ENCODE data around the gene HSD17B11. TPM values are rescaled to one million over a fixed set of nuclear protein-coding genes. Genes with fewer than 3 reads are reported as not detected.
"Not testable (repeated sequence)": the region's sequence is repeated elsewhere in the genome, so short reads cannot be mapped to it uniquely, and the experiment has no call there.

HSD17B11 gene
- total RNA-seq, 1 donor from 2014 or later, result 26.2 TPM

GRCh38 chr4:87392183-87392582 lies 1.2 kb upstream of the HSD17B11 start:
- H3K27me3 Mint-ChIP-seq, result no peaks in the 10 kb centered on the region
- ChIA-PET CTCF (no interaction called here), POLR2A (interaction anchor here (0.6 to 8.4 kb wide), 5 partner anchors 23 to 1054 kb away, joined by 3 to 133 read pairs (median 4); partner anchors contain the start of gene NUDT9)
- ATAC-seq (ENCODE audit: low read depth), result no peak
- no peaks in the 10 kb centered on the region for H3K9me3 Mint-ChIP-seq
- H3K36me3 Mint-ChIP-seq (ENCODE audit: low read depth), result peaks cover 9% of the 10 kb centered on the region
- DNase-seq, result no peak
- no peak overlapping the region for H3K4me3 Mint-ChIP-seq
- TF ChIP-seq, protein P1, sequence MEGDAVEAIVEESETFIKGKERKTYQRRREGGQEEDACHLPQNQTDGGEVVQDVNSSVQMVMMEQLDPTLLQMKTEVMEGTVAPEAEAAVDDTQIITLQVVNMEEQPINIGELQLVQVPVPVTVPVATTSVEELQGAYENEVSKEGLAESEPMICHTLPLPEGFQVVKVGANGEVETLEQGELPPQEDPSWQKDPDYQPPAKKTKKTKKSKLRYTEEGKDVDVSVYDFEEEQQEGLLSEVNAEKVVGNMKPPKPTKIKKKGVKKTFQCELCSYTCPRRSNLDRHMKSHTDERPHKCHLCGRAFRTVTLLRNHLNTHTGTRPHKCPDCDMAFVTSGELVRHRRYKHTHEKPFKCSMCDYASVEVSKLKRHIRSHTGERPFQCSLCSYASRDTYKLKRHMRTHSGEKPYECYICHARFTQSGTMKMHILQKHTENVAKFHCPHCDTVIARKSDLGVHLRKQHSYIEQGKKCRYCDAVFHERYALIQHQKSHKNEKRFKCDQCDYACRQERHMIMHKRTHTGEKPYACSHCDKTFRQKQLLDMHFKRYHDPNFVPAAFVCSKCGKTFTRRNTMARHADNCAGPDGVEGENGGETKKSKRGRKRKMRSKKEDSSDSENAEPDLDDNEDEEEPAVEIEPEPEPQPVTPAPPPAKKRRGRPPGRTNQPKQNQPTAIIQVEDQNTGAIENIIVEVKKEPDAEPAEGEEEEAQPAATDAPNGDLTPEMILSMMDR (IDR thresholded peaks at IDR 0.05), result no peak
- no peak overlapping the region for H3K27ac Mint-ChIP-seq
- intact Hi-C loops (cut with micrococcal nuclease), result loop anchor here (5.0 to 10.0 kb wide), 5 partner anchors 170 to 1203 kb away; partner anchors contain the start of genes AFF1, HERC3, HERC5 and KLHL8
- H3K4me1 Mint-ChIP-seq, result peaks cover 39% of the 10 kb centered on the region

GRCh38 chr4:87391576-87392054 lies 627 bp upstream of the HSD17B11 start:
- peak; percentile 22 for ATAC-seq (ENCODE audit: low read depth)
- ChIA-PET POLR2A (interaction anchor here (0.6 to 8.4 kb wide), 14 partner anchors 10 to 1055 kb away, joined by 3 to 133 read pairs (median 4); partner anchors contain the start of genes NUDT9 and PPM1K), CTCF (interaction anchor here (1.3 to 1.4 kb wide), 2 partner anchors 16 to 74 kb away, joined by 7 to 11 read pairs; no protein-coding TSS in a partner anchor)
- TF ChIP-seq, protein P1 (IDR thresholded peaks at IDR 0.05), result no peak
- peak overlapping the region; percentile 96 for H3K27ac Mint-ChIP-seq
- peak overlapping the region; percentile 97 for H3K4me3 Mint-ChIP-seq
- intact Hi-C loops (cut with micrococcal nuclease), result loop anchor here (1.0 to 10.0 kb wide), 7 partner anchors 15 to 1203 kb away; partner anchors contain the start of genes AFF1, HERC3, HERC5 and KLHL8
- no peak for DNase-seq
- peaks cover 9% of the 10 kb centered on the region for H3K36me3 Mint-ChIP-seq (ENCODE audit: low read depth)
- no peaks in the 10 kb centered on the region for H3K9me3 Mint-ChIP-seq
- peaks cover 44% of the 10 kb centered on the region for H3K4me1 Mint-ChIP-seq
- H3K27me3 Mint-ChIP-seq, result no peaks in the 10 kb centered on the region

DNA sequence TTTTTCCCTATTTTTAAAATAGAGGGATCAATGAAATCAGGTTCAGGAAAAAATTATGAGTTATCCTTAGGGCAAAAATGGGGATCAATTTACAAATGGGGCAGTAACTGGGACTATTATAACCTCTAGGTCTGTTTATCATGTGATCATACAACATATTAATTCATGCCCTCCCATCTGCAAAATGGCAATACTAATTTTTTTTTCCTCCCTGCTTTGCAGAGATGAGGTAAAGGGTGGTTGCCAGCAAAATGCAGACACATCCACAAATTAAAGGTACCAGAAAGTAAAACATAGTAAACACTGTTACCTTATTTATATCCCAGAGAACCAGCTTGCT lies 467 bp downstream of the HSD17B11 start:
- intact Hi-C loops (cut with micrococcal nuclease), result loop anchor here (2.0 to 10.0 kb wide), 6 partner anchors 16 to 1204 kb away; partner anchors contain the start of genes AFF1, HERC3, HERC5 and KLHL8
- Mint-ChIP-seq H3K27ac (peak overlapping the region; percentile 96), H3K9me3 (no peaks in the 10 kb centered on the region), H3K4me1 (peaks cover 50% of the 10 kb centered on the region), H3K36me3 (ENCODE audit: low read depth) (peaks cover 10% of the 10 kb centered on the region), H3K4me3 (peak overlapping the region; percentile 97), H3K27me3 (no peaks in the 10 kb centered on the region)
- no peak for DNase-seq
- ATAC-seq (ENCODE audit: low read depth), result no peak
- TF ChIP-seq, protein P1 (IDR thresholded peaks at IDR 0.05), result no peak
- POLR2A ChIA-PET, result interaction anchor here (0.6 to 8.4 kb wide), 16 partner anchors 8 to 1869 kb away, joined by 3 to 133 read pairs (median 5); partner anchors contain the start of genes AFF1, NUDT9 and PPM1K
- CTCF ChIA-PET, result interaction anchor here (0.7 to 1.4 kb wide), 3 partner anchors 15 to 240 kb away, joined by 3 to 11 read pairs (median 7); no protein-coding TSS in a partner anchor

DNA sequence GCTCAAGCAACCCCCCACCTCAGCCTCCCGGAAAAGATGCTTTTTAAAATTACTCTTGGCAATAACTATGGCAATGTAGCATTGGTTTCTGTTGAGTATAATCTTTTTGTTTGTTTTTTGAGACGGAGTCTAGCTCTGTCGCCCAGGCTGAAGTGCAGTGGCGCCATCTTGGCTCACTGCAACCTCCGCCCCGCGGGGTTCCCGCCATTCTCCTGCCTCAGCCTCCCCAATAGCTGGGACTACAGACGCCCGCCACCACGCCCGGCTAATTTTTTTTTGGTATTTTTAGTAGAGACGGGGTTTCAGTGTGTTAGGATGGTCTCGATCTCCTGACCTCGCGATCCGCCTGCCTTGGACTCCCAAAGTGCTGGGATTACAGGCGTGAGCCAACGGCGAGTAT lies 933 bp downstream of the HSD17B11 start:
- H3K9me3 Mint-ChIP-seq, result not testable (repeated sequence)

GRCh38 chr4:87388901-87389300 lies 2.1 kb downstream of the HSD17B11 start:
- Mint-ChIP-seq H3K9me3 (peaks cover 7% of the 10 kb centered on the region), H3K27me3 (no peaks in the 10 kb centered on the region), H3K27ac (no peak overlapping the region), H3K4me1 (peaks cover 58% of the 10 kb centered on the region), H3K4me3 (peak overlapping the region; percentile 97), H3K36me3 (ENCODE audit: low read depth) (peaks cover 22% of the 10 kb centered on the region)
- intact Hi-C loops (cut with micrococcal nuclease), result no loop called here
- ChIA-PET CTCF (interaction anchor here (1.2 to 1.4 kb wide), 2 partner anchors 11 to 13 kb away, joined by 3 to 11 read pairs; no protein-coding TSS in a partner anchor), POLR2A (interaction anchor here (8.4 kb wide), 1 partner anchor 33 kb away, joined by 133 read pairs; the partner anchor contains the start of gene NUDT9)
- TF ChIP-seq, protein P1 (IDR thresholded peaks at IDR 0.05), result no peak
- ATAC-seq (ENCODE audit: low read depth) (no peak), DNase-seq (no peak)

More for the DNA sequence above, 933 bp downstream of the HSD17B11 start:
- H3K4me1 Mint-ChIP-seq, result peaks cover 52% of the 10 kb centered on the region
- not testable (repeated sequence) for DNase-seq; ATAC-seq (ENCODE audit: low read depth); H3K27me3 Mint-ChIP-seq
- intact Hi-C loops (cut with micrococcal nuclease), result loop anchor here (2.0 to 10.0 kb wide), 6 partner anchors 17 to 1205 kb away; partner anchors contain the start of genes AFF1, HERC3, HERC5 and KLHL8
- ChIA-PET CTCF (interaction anchor here (0.8 kb wide), 1 partner anchor 14 kb away, joined by 3 read pairs; no protein-coding TSS in a partner anchor), POLR2A (interaction anchor here (0.6 to 8.4 kb wide), 6 partner anchors 9 to 894 kb away, joined by 3 to 133 read pairs (median 6); partner anchors contain the start of genes AFF1, NUDT9 and PPM1K)
- H3K27ac Mint-ChIP-seq, result peak overlapping the region; percentile 96
- H3K4me3 Mint-ChIP-seq, result peak overlapping the region; percentile 97
- H3K36me3 Mint-ChIP-seq (ENCODE audit: low read depth), result peaks cover 13% of the 10 kb centered on the region
